ENCODE results near the gene THRAP3. TPM values are rescaled to one million over a fixed set of nuclear protein-coding genes. Genes with fewer than 3 reads are reported as not detected.

THRAP3 gene
- total RNA-seq, 2 donors from 2014 or later, result 64.3 to 66.4 TPM

- Histone ChIP-seq H3K4me1 (peaks cover 0 to 30% of the 10 kb centered on the region in 2 donors), H3K9me3 (no peaks in the 10 kb centered on the region), H3K4me3 (no peak overlapping the region), H3K27ac (peak overlapping the region; percentile 19 to 54), H3K27me3 (no peaks in the 10 kb centered on the region), H3K36me3 (peaks cover 11% of the 10 kb centered on the region)
- no peak for DNase-seq (ENCODE audit: low spot score)
- TF ChIP-seq, protein P1, sequence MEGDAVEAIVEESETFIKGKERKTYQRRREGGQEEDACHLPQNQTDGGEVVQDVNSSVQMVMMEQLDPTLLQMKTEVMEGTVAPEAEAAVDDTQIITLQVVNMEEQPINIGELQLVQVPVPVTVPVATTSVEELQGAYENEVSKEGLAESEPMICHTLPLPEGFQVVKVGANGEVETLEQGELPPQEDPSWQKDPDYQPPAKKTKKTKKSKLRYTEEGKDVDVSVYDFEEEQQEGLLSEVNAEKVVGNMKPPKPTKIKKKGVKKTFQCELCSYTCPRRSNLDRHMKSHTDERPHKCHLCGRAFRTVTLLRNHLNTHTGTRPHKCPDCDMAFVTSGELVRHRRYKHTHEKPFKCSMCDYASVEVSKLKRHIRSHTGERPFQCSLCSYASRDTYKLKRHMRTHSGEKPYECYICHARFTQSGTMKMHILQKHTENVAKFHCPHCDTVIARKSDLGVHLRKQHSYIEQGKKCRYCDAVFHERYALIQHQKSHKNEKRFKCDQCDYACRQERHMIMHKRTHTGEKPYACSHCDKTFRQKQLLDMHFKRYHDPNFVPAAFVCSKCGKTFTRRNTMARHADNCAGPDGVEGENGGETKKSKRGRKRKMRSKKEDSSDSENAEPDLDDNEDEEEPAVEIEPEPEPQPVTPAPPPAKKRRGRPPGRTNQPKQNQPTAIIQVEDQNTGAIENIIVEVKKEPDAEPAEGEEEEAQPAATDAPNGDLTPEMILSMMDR (IDR thresholded peaks at IDR 0.05), result no peak
Measured at GRCh38 chr1:36273024-36273423, 48.8 kb downstream of the THRAP3 start.

- Histone ChIP-seq H3K36me3 (peaks cover 10% of the 10 kb centered on the region), H3K4me3 (no peak overlapping the region), H3K4me1 (peaks cover 0 to 32% of the 10 kb centered on the region in 2 donors), H3K9me3 (no peaks in the 10 kb centered on the region), H3K27ac (no peak overlapping the region), H3K27me3 (no peaks in the 10 kb centered on the region)
- TF ChIP-seq, protein P1 (IDR thresholded peaks at IDR 0.05), result no peak
- DNase-seq (ENCODE audit: low spot score), result no peak
Measured at GRCh38 chr1:36274201-36274600, 50.0 kb downstream of the THRAP3 start.

DNA sequence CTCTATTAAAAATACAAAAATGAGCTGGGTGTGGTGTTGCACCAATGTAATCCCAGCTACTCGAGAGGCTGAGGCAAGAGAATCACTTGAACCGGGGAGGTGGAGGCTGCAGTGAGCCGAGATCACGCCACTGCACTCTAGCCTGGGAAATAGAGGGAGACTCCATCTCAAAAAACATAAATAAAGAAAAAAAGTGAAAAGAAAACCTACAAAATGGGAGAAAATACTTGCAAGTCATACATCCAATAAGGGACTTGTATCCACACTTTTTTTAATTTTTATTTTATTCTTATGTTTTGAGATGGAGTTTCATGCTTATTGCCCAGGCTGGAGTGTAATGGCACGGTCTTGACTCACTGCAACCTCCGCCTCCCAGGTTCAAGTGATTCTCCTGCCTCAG, 52.4 kb downstream of the THRAP3 start:
- Histone ChIP-seq H3K27ac (no peak overlapping the region), H3K36me3 (no peaks in the 10 kb centered on the region), H3K4me3 (no peak overlapping the region), H3K27me3 (no peaks in the 10 kb centered on the region), H3K9me3 (no peaks in the 10 kb centered on the region), H3K4me1 (peaks cover 0 to 57% of the 10 kb centered on the region in 2 donors)
- DNase-seq (ENCODE audit: low spot score), result no peak
- TF ChIP-seq, protein P1 (IDR thresholded peaks at IDR 0.05), result no peak

DNA sequence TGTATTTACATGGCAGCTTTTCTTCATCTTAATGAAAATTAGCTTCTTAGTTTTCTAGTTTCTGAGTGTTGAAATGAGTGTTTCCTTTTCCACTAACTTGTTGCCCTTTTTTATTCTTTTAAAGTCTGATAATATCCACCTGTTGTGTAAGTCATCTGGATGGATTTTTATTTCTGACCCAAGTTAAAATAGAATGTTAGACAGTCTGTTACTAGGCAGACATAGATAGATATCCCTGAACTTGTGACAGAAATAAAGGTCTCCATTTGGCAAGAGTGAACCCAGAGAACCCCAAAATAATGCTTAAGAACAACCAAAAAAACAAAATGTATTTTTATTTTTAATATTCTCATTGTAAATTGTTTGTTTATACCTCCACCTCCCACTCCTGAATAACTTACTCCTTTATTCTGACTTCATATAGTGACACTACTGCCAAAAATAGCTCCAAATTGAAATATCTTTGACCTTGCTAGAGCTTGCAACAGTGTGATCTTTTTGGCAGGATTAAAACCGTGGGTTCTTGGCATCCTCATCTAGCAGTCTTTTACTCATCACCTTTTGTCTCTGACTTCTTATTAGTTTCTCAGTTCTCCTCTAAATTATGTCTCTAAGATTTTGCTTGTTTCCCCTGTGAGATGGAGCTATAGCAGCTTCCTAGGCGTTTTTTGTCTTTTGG, 55.0 kb downstream of the THRAP3 start:
- H3K36me3 ChIP-seq, result peaks cover 11% of the 10 kb centered on the region
- H3K4me1 ChIP-seq, result peaks cover 0 to 54% of the 10 kb centered on the region in 2 donors
- H3K4me3 ChIP-seq, result no peak overlapping the region
- peak overlapping the region; percentile 76 to 90 for H3K27ac ChIP-seq
- no peak for DNase-seq (ENCODE audit: low spot score)
- TF ChIP-seq, protein P1 (IDR thresholded peaks at IDR 0.05), result no peak
- no peaks in the 10 kb centered on the region for H3K9me3 ChIP-seq
- no peaks in the 10 kb centered on the region for H3K27me3 ChIP-seq

DNA sequence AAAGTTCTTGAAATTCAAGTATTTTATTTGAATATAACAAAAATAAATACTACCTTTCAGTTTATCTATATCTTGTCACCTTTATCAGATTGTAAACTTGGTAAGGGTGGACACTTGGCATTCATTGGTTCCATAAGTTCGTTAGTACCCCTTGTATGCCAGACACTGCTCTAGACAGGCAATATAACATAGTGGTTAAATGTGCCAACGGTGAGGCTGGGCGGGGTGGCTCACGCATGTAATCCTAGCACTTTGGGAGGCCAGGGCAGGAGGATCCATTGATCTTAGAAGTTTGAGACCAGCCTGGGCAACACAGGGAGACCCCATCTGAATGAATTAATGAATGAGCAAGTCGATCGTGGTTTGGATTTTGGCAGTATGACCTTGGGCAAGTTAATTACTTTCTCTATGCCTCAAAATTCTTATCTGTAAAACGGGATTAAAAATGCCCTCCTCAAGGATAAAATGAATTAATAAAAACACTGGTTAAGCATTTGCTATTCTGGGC, 55.6 kb downstream of the THRAP3 start:
- no peaks in the 10 kb centered on the region for H3K9me3 ChIP-seq
- TF ChIP-seq, protein P1 (IDR thresholded peaks at IDR 0.05), result no peak
- peak overlapping the region; percentile 76 to 90 for H3K27ac ChIP-seq
- H3K27me3 ChIP-seq, result no peaks in the 10 kb centered on the region
- no peak overlapping the region for H3K4me3 ChIP-seq
- H3K36me3 ChIP-seq, result peaks cover 17% of the 10 kb centered on the region
- no peak for DNase-seq (ENCODE audit: low spot score)
- H3K4me1 ChIP-seq, result peaks cover 0 to 60% of the 10 kb centered on the region in 2 donors
